Lower leg skin (tissue), 4 donors: ENCODE results near the gene TMEM130. TPM values are rescaled to one million over a fixed set of nuclear protein-coding genes. Genes with fewer than 3 reads are reported as not detected.

Experiments
- DNase-seq, 2 donors: peaks; one replicate each; pipeline ENCODE4 v3.0.0-alpha.2; 2019; ENCODE audit warnings: low spot score in 2 of 2
- H3K4me3 ChIP-seq: fragments of 200-600 bp; sonication (generic); 2 replicates; pipeline ENCODE4 v1.5.1; 2017; ENCODE audit warnings: mild to moderate bottlenecking, low read depth; ENCODE audit not compliant: poor library complexity, severe bottlenecking
- POLR2A ChIP-seq, 2 donors: fragments of 450-650 bp; IDR thresholded peaks; one replicate each; pipeline ENCODE4 v1.6.1; 2016 to 2017; ENCODE audit warnings: antibody characterized with exemption in 2 of 2, mild to moderate bottlenecking in 1 of 2, moderate library complexity in 1 of 2
- WGBS, 2 donors: methylation state at CpG; one replicate each; pipeline ENCODE4 v1.1.5; 2018; 5-methylcytosine and 5-hydroxymethylcytosine counted together
- intact Hi-C: fragments of 100-400 bp; cut with DNase I; formaldehyde crosslinking; loops from one replicate; pipeline ENCODE4 v1.15.0; 2023; ENCODE audit warnings: low total_unique reads
- total RNA-seq, 4 donors: library from RNA; depleted of rRNA; stranded (reverse); fragments of >200 nt; gene quantifications; one replicate each; pipeline ENCODE4 v1.1.0, GENCODE V29; 2016
- TF ChIP-seq, protein P1 (sequence below), 3 donors: fragments of 450-650 bp; IDR thresholded peaks; one replicate each; pipeline ENCODE4 v1.5.1; 2016; ENCODE audit warnings: antibody characterized with exemption in 3 of 3, mild to moderate bottlenecking in 3 of 3, moderate library complexity in 2 of 3

TMEM130 gene
- total RNA-seq, 4 donors from 2014 or later, result 0.10 to 3.4 TPM; not detected in 2

DNA sequence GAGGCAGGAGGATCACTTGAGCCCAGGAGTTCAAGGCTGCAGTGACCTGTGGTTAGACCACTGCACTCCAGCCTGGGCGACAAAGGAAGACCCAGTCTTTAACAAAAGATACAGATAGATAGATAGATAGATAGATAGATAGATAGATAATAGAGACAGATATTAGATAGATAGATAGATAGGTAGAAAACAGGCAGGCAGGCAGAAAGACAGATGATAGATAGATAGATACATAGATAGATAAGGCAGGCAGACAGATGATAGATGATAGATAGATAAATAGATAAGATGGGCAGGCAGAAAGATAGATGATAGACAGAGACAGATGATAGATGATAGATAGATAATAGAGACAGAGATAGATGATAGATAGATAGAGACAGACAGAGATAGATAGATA is 54.5 kb downstream of the TMEM130 start:
- no peak overlapping the region for H3K4me3 ChIP-seq
- intact Hi-C loops, result no loop called here
- TF ChIP-seq, protein P1, sequence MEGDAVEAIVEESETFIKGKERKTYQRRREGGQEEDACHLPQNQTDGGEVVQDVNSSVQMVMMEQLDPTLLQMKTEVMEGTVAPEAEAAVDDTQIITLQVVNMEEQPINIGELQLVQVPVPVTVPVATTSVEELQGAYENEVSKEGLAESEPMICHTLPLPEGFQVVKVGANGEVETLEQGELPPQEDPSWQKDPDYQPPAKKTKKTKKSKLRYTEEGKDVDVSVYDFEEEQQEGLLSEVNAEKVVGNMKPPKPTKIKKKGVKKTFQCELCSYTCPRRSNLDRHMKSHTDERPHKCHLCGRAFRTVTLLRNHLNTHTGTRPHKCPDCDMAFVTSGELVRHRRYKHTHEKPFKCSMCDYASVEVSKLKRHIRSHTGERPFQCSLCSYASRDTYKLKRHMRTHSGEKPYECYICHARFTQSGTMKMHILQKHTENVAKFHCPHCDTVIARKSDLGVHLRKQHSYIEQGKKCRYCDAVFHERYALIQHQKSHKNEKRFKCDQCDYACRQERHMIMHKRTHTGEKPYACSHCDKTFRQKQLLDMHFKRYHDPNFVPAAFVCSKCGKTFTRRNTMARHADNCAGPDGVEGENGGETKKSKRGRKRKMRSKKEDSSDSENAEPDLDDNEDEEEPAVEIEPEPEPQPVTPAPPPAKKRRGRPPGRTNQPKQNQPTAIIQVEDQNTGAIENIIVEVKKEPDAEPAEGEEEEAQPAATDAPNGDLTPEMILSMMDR (IDR thresholded peaks at IDR 0.05), result no peak
- TF ChIP-seq POLR2A (IDR thresholded peaks at IDR 0.05), result no peak
- WGBS, 2 donors, result 78 to 96% methylated on average over 1 of the region's 1 CpG
- DNase-seq, result no peak

DNA sequence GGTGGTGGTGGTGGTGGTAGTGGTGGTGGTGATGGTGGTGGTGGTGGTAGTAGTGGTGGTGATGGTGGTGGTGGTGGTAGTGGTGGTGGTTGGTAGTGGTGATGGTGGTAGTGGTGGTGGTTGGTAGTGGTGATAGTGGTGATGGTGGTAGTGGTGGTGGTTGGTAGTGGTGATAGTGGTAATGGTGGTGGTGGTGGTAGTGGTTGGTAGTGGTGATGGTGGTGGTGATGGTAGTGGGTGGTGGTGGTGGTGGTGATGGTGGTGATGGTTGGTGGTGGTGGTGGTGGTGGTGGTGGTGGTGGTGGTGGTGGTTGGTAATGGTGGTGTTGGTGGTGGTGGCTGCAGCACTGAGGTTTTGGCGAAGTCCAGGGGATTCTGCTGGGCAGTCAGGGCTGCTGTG is 58.5 kb downstream of the TMEM130 start:
- no peak overlapping the region for H3K4me3 ChIP-seq
- WGBS, 2 donors, result 90 to 91% methylated on average over 1 of the region's 1 CpG
- no peak for DNase-seq
- intact Hi-C loops, result no loop called here
- TF ChIP-seq, protein P1 (IDR thresholded peaks at IDR 0.05), result no peak
- no peak for TF ChIP-seq POLR2A (IDR thresholded peaks at IDR 0.05)

DNA sequence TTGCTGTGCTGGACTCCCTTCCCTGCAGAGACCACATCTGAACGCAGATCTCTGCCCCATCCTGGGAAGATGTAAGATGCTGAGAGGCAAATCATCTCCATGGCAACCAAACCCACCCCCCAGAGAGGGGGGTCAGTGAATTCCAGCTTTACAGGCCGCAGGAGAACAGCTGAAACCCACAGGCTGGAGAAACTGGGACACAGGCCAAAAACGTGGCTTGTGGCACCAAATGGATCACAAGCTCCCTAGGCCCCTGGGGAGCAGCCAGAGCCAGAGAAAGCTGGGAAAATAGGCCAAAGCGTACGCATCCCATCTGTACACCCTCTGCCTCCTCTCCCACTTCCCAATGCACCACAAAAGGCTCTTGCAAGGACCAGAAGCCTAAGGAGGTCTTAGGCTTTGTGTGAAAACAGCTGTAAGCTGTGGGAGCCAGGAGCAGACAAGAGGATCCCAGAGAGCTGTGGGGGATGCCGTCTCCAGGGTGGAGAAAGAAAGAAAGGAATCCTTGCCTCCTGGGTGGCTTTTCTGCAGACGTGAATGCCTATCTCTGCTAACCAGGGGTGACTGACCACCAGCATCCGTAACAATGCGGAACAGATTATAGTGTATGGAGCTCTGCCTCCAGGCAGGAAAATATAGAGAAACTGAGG is 59.5 kb downstream of the TMEM130 start:
- no peak overlapping the region for H3K4me3 ChIP-seq
- intact Hi-C loops, result no loop called here
- no peak for DNase-seq
- 44 to 53% methylated on average over 9 of the region's 9 CpGs for WGBS, 2 donors
- TF ChIP-seq, protein P1 (IDR thresholded peaks at IDR 0.05), result no peak
- no peak for TF ChIP-seq POLR2A (IDR thresholded peaks at IDR 0.05)

DNA sequence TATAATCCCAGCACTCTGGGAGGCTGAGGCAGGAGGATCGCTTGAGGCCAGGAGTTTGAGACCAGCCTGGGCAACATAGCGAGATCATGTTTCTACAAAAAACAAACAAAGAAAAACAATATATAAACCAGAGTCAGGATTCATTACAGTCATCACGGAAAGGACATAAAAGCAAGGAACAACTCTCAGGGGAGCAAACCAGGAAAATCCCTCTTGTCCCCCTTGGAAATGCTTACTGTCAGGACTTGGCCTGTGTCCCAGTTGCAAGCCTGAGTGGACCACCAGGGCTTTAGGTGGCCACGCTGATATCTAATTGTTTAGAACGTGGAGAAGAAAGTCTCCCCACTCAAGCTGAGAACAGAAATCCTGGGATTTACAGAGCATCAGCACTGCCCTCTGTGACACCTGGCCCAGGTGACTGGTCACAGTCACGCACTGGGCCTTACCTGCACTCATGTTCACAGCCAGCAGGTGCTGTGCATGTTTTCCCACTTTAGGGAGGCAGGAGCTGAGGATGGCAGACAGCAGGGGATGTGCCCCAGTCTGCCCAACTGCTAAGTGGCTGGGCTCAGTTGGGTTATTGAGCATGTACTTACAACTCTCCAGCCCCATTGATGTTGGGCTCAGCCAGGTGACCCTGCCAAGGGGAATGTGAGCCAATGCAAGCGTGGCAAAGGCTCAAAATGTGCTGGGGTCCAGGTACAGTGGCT is 60.9 kb downstream of the TMEM130 start:
- WGBS, 2 donors, result 78 to 86% methylated on average over 7 of the region's 7 CpGs
- TF ChIP-seq POLR2A (IDR thresholded peaks at IDR 0.05), result no peak
- TF ChIP-seq, protein P1 (IDR thresholded peaks at IDR 0.05), result no peak
- H3K4me3 ChIP-seq, result no peak overlapping the region
- no peak for DNase-seq
- intact Hi-C loops, result no loop called here

DNA sequence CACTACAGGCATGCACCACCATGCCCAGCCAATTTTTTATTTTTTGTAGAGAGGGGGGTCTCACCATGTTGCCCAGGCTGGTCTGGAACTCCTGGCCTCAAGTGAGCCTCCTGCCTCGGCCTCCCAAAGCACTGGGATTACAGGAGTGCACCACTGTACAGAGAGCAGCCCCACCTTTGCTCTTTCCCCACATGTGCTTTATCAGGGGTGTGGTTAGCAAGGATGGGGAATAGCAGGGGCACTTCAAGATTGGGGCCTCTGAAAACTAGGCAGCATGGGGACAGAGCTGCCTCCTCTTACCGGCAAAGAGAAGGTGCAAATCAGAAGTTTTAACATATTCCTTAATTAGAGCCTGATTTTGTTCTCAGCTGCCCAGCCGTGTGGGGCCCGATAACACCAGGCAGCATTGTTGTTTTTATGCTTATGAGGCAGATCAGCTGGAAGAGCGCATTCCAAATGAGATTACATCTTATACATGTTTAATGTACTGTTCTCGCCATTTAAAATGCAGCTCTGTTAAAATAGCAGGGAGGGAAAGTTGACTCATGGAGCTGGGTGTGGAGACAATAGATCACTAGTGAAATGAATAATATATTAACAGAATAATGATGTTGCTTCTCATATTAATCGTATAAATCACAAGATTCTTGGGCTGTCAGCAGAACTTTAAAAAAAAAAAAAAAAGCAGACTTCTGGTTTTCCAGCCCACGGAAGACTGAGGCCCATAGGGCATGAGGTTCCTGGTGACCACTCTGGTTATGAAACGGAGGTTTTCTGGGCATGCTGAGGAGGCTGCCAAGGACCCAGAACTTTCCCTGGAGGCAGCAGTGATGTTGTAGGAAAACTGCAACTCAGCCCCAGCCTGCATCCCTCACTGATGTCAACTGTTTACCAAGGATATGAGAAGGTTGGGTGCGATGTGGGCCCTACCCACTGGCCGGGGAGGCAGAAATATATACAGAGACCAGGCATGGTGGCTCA is 62.5 kb downstream of the TMEM130 start:
- intact Hi-C loops, result no loop called here
- no peak for TF ChIP-seq POLR2A (IDR thresholded peaks at IDR 0.05)
- TF ChIP-seq, protein P1 (IDR thresholded peaks at IDR 0.05), result no peak
- 30 to 35% methylated on average over 11 of the region's 11 CpGs for WGBS, 2 donors
- DNase-seq, result no peak
- no peak overlapping the region for H3K4me3 ChIP-seq
